Measurements from ENCODE around the gene PRDM2. TPM values are rescaled to one million over a fixed set of nuclear protein-coding genes. Genes with fewer than 3 reads are reported as not detected.
"Not testable (repeated sequence)": the region's sequence is repeated elsewhere in the genome, so short reads cannot be mapped to it uniquely, and the experiment has no call there.

Gene PRDM2
- polyA plus RNA-seq, 4 donors: 35.5 to 42.6 (median 38.9) TPM

DNA sequence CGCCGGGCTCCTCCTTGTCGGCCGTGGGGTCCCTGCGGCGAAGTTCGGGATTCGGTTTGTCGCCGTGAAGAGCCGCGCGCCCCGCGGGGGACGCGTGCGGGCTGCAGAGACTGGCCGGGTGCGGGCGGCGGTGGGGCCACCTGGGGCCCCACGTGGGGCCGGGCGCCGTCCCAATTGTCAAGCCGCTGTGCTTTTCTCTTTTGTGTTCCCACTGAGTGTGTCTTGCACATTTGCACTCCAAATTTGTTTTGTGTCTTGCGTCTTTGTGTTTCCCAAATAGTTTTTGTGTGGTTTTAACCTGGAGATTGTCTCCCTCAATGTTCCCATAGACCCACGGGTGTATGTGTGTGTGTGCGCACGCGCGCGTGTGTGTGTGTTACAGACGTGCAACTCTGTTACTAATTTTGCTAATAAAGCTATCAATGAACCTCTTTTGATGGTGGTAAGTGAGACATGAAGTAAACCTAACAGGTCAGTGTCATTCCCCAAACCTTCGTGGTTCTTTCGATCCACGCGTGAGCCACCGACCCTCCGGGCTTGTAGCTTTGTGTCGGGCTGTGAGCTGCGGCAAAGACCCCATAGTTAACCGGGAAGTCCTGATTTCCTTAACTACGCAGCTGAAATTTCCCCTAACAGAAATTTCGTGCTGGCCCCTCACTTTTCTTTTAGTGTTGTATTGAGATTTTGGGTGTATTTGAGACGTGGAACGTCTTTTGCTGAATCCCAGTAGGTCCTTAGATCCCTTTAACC, 708 bp downstream of the PRDM2 start:
- peak in 1 of 4 donors; percentile 46 for DNase-seq (ENCODE audit: low read depth in 4 of 4, low spot score in 2 of 4)

DNA sequence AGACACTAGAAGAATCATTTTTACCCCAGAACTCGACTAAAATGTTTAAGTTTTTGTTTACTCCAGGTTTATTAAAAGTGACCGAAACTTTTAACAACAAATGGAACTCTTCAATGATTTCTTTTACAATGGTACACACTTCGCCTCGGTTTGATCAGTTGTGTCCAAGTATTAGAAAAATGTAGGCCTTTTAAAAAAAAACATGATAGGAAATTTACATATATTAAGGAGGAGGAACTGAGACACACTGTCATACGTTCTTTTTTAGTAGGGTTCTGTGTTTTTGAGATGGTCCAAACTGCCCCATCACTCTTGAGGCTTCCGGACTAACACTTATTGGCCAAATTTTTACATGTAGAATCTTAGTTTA, 1.3 kb downstream of the PRDM2 start:
- DNase-seq (ENCODE audit: low read depth in 4 of 4, low spot score in 2 of 4): no peak

DNA sequence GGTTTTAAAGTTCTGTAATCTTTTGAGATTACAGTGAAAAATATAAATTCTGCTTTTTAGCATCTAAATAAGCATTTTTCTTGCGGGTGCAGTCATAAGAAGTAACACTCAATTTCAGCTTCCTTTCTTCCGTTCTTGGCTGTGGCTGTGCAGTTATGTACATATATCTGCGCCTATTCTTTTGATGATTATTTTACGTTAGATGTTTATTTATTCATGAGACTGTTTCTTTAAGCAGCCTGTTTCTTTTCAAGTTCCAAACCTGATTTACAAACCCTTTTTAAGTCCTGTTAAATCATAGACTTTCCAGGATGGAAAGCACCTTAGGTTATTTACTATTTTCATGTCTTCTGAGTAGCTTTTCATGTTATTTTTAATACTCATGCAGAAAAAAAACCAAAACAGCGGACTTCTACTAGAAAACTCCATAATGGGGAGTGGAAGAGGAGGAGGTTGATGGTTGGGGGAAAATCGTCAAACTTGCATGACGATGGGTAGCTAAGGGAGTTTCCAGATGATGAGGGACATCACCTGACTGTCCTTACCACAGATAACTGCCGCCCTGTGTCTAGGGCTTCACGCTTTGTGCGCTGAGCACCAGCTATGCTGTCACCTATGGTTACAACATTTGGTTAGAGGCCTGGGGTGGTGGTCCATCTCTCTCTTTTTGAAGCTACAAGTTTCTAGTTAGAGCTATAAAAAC, 2.6 kb downstream of the PRDM2 start:
- DNase-seq (ENCODE audit: low read depth in 4 of 4, low spot score in 2 of 4): no peak

GRCh38 chr1:13703128-13703513, 3.1 kb downstream of the PRDM2 start:
- no peak for DNase-seq (ENCODE audit: low read depth in 4 of 4, low spot score in 2 of 4)

DNA sequence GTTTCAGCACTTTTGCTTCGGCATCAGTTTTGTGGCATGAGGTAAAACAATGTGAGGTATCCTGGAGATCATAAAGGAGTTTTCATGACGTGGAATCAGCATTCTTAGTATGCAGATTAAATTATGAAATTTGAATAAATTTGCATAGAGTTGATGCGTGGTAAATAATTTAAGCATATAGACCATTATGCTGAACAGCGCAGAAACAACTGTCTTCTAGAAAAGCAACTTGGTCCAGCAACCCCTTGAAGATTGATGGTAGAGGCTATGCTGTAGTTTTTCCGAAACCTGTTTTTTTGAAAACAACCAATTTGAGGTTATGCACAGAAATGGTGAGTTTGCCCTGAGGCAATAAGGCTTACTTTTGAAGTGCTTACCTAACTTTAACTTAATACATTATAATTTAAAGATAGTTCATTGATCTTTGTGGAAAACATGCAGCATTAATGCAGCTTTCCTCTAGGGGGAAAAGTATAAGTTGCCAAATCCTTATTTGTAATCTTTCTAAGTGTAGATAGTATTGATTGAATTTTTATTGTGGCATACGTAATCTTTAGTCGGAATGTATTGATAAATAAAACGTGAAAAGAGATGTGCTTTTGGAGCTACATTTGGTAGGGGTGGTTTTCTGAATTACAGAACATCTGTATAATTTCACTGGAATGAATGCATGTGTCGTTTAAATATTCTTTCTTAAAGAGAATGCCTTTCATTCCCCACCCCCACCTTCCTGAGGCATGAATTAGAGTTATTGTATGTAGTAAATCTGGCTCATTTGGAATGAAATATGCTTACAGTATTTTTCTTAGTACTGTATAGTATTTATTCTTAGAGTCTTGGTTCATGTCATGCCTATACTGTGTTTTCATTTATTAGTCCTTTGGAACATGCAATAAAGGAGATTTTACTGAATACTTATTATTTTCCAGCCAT, 3.8 kb downstream of the PRDM2 start:
- no peak for DNase-seq (ENCODE audit: low read depth in 4 of 4, low spot score in 2 of 4)

DNA sequence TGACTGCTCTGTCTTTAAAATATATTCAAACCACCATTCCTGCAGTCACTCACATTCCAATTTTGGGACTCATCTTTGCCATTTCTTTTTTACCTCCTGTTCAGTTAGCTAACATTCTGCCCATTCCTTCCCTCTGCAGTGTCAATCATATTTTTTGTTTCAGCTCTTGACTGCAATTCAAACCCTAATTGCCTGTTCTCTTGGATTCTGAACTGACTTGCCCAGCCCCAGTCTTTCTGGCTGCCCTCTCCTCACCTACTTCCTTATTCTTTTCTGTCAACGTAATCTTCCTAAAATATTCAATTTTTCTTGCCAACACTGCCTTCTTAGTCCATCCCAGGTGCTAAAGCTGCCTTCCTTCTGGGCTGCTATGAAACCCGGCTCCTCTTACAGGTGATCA, 6.1 kb downstream of the PRDM2 start:
- DNase-seq (ENCODE audit: low read depth in 4 of 4, low spot score in 2 of 4): no peak

- DNase-seq (ENCODE audit: low read depth in 4 of 4, low spot score in 2 of 4): no peak
These were observed 7.2 kb downstream of the PRDM2 start for GRCh38 chr1:13707164-13707563.

DNA sequence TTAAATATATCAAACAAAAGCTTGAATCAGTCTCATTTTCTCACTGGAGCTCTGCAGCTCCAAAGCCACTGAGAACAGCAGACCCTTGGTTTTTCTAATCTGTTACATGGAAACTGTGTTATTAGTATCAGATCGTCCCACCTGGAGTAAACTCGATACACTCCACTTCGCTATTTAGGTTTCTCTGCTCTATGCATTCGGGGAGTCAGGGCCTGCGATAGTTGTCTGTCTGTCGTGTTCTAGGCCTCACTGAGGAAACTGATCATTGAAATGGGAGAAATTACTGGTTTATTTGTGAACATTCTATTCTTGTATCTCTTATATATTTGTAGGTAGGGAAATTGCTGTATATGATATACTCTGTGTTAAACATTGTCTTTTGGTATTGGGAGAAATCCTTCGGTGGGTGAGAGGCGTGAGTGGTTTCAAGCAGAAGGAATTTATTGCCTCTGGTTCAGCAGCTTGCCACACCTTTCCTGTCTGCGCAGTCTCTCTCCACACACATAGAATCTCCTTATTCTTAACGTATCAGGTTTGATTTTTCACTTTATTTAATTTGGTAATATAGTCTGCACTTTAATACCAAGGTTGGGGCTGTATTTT, 8.5 kb downstream of the PRDM2 start:
- no peak for DNase-seq (ENCODE audit: low read depth in 4 of 4, low spot score in 2 of 4)

GRCh38 chr1:13710086-13710485, 10.1 kb downstream of the PRDM2 start:
- no peak for DNase-seq (ENCODE audit: low read depth in 4 of 4, low spot score in 2 of 4)

GRCh38 chr1:13714851-13715250, 14.9 kb downstream of the PRDM2 start:
- DNase-seq (ENCODE audit: low read depth in 4 of 4, low spot score in 2 of 4): no peak

DNA sequence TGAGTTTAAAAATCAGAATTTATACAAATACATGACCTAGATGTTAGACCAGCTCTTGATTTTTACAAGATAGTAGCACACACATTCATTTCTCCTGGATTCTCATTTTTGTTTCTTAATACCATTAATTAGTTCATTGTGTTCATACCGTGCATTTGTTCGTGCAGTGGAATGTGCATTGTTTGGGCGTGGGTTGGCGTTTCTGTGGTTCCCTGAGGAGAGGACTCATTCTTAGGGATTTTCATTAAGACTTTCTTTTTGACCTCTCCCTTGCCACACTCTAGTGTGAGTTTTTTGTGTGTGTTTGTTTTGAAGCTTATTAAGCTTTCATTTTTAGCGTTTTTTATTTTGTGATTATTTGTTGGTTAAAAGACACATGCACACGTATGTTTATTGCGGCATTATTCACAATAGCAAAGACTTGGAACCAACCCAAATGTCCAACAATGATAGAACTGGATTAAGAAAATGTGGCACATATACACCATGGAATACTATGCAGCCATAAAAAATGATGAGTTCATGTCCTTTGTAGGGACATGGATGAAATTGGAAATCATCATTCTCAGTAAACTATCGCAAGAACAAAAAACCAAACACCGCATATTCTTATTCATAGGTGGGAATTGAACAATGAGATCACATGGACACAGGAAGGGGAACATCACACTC, 15.8 kb downstream of the PRDM2 start:
- not testable (repeated sequence) for DNase-seq (ENCODE audit: low read depth in 4 of 4, low spot score in 2 of 4)

DNA sequence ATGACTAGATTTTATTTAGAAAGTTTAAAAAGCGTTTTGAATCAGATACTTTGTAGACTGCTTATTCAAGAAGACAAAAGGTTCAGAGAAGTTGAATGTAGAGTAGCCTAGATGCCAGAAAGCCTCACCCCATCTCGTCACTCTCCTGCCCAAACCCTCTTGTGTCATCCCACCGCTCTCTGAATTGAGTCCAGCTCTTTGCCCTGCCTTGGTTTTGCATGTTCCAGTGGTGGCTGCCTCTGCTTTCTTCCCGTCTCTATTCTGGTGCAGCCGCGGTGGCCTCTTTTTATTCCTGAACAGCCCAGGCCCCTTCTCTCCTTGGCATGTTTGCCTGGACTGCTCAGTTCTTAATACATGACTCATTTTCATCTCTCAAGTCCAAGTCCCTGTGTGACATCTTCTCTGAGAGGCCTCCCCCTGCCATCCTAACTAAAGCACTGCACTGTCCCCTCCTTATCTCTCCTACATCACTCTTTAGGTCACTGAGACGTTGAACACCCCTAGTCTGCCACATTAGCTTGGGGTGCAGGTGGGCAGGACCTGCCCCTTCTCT, 22.9 kb downstream of the PRDM2 start:
- DNase-seq (ENCODE audit: low read depth in 4 of 4, low spot score in 2 of 4): no peak

- DNase-seq (ENCODE audit: low read depth in 4 of 4, low spot score in 2 of 4): no peak
These were observed 23.8 kb downstream of the PRDM2 start for GRCh38 chr1:13723810-13724209.

GRCh38 chr1:13725714-13726175, 25.8 kb downstream of the PRDM2 start:
- DNase-seq (ENCODE audit: low read depth in 4 of 4, low spot score in 2 of 4): no peak

GRCh38 chr1:13728091-13728715, 28.2 kb downstream of the PRDM2 start:
- no peak for DNase-seq (ENCODE audit: low read depth in 4 of 4, low spot score in 2 of 4)

DNA sequence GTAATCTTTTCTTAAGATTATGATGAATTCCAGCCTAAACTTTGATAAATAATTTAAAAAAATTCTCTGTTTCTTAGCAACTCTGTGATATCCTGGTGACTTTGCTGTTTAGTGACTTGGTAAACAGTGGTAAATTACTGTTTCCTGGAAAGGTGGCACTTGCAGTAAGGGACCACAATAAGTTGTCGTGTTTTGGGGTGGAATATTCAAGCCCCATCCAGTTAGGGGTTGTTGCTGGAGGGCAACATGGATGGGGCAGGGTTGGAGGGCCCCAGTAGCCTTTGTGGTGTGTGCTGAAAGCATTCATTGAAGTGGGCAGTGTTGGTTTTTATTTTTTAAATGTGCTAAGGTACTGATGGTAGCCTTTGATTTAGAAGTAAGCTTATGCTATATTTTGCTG, 30.3 kb downstream of the PRDM2 start:
- DNase-seq (ENCODE audit: low read depth in 4 of 4, low spot score in 2 of 4): no peak

- no peak for DNase-seq (ENCODE audit: low read depth in 4 of 4, low spot score in 2 of 4)
These were observed 30.9 kb downstream of the PRDM2 start for GRCh38 chr1:13730751-13731482.

GRCh38 chr1:13731897-13732296, 31.9 kb downstream of the PRDM2 start:
- no peak for DNase-seq (ENCODE audit: low read depth in 4 of 4, low spot score in 2 of 4)
